HEK293 (cell line): ENCODE data around the gene HRC.
A peak's percentile ranks its signal among the peaks of the same experiment; 100 is the strongest.

ENCODE experiments used
- CTCF ChIA-PET: fragments of 350-600 bp; formaldehyde crosslinking; extraction: SDS; loops from one replicate; lab custom pipeline; 2021; ENCODE audit warnings: antibody characterized with exemption; lab: Yijun Ruan, JAX
- POLR2A ChIA-PET: fragments of 300-600 bp; formaldehyde crosslinking; extraction: SDS; loops from one replicate; lab custom pipeline; 2020; ENCODE audit warnings: antibody characterized with exemption, inconsistent platforms; lab: Yijun Ruan, JAX
- H3K27ac ChIP-seq: fragments of 200-500 bp; sonication (Bioruptor generic); 2 replicates; pipeline ENCODE4 v1.5.1; 2014; ENCODE audit warnings: low read depth, low read length, control low read depth, inconsistent platforms; ENCODE audit errors: extremely low read depth
- H3K36me3 ChIP-seq, 2 experiments: fragments of 200-500 bp in 1 of 2; sonication (Bioruptor generic) in 1 of 2; 1 replicate in 1 of 2; 2 replicates in 1 of 2; pipeline ENCODE4 v1.5.1; 2014 to 2017; ENCODE audit warnings: inconsistent platforms in 2 of 2, low read length in 2 of 2; ENCODE audit not compliant: control insufficient read depth in 2 of 2, insufficient read depth in 1 of 2
- H3K4me1 ChIP-seq: fragments of 200-500 bp; sonication (Bioruptor generic); 2 replicates; pipeline ENCODE4 v1.5.1; 2014; ENCODE audit warnings: mild to moderate bottlenecking, low read length, inconsistent platforms; ENCODE audit not compliant: control insufficient read depth, insufficient read depth
- H3K4me3 ChIP-seq: 2 replicates; pipeline ENCODE4 v1.5.1; 2011; ENCODE audit warnings: low read depth, mild to moderate bottlenecking, control low read depth, low read length, moderate library complexity
- H3K9me3 ChIP-seq: fragments of 200-500 bp; sonication (Bioruptor generic); 2 replicates; pipeline ENCODE4 v1.5.1; 2014; ENCODE audit warnings: low read depth, low read length, inconsistent platforms; ENCODE audit not compliant: control insufficient read depth, insufficient read depth
- IKZF3 ChIP-seq: fragments of 450-650 bp; IDR thresholded peaks from 2 replicates; pipeline ENCODE4 v1.5.0; 2018; ENCODE audit warnings: missing biosample characterization, mild to moderate bottlenecking, missing genetic modification characterization, moderate library complexity
- KLF1 ChIP-seq: fragments of 450-650 bp; formaldehyde crosslinking; IDR thresholded peaks from 2 replicates; pipeline ENCODE4 v1.5.1; 2016; ENCODE audit warnings: missing biosample characterization, missing genetic modification characterization
- KLF17 ChIP-seq: fragments of 450-650 bp; formaldehyde crosslinking; IDR thresholded peaks from 2 replicates; pipeline ENCODE4 v1.5.1; 2016; ENCODE audit warnings: missing biosample characterization, missing genetic modification characterization
- PRDM1 ChIP-seq: fragments of 450-650 bp; formaldehyde crosslinking; IDR thresholded peaks from 2 replicates; pipeline ENCODE4; 2016; ENCODE audit warnings: missing biosample characterization, missing genetic modification characterization
- YY2 ChIP-seq: fragments of 450-650 bp; formaldehyde crosslinking; IDR thresholded peaks from 2 replicates; pipeline ENCODE4 v1.5.1; 2016; ENCODE audit warnings: missing biosample characterization, missing genetic modification characterization
- ZBTB17 ChIP-seq: fragments of 450-650 bp; formaldehyde crosslinking; IDR thresholded peaks from 2 replicates; pipeline ENCODE4 v1.5.1; 2016; ENCODE audit warnings: missing biosample characterization, missing genetic modification characterization
- ZFP41 ChIP-seq: fragments of 450-650 bp; formaldehyde crosslinking; IDR thresholded peaks from 2 replicates; pipeline ENCODE4 v1.5.1; 2016; ENCODE audit warnings: missing biosample characterization, missing genetic modification characterization, borderline replicate concordance
- ZNF266 ChIP-seq: fragments of 450-650 bp; formaldehyde crosslinking; IDR thresholded peaks from 2 replicates; pipeline ENCODE4 v1.5.1; 2016; ENCODE audit warnings: missing biosample characterization, missing genetic modification characterization, low read depth
- ZNF292 ChIP-seq: fragments of 450-650 bp; formaldehyde crosslinking; IDR thresholded peaks from 2 replicates; pipeline ENCODE4 v1.5.1; 2016; ENCODE audit warnings: low read depth, missing biosample characterization, missing genetic modification characterization, borderline replicate concordance
- ZNF513 ChIP-seq: fragments of 450-650 bp; IDR thresholded peaks from 2 replicates; pipeline ENCODE4 v1.5.1; 2018; ENCODE audit warnings: missing biosample characterization, missing genetic modification characterization
- ZNF561 ChIP-seq: fragments of 450-650 bp; IDR thresholded peaks from 2 replicates; pipeline ENCODE4 v1.5.1; 2018; ENCODE audit warnings: missing biosample characterization, missing genetic modification characterization, borderline replicate concordance
- ZNF571 ChIP-seq: fragments of 450-650 bp; formaldehyde crosslinking; IDR thresholded peaks from 2 replicates; pipeline ENCODE4 v1.5.0; 2017; ENCODE audit warnings: missing biosample characterization, missing genetic modification characterization
- ZNF623 ChIP-seq: fragments of 450-650 bp; formaldehyde crosslinking; IDR thresholded peaks from 2 replicates; pipeline ENCODE4 v1.5.1; 2016; ENCODE audit warnings: missing biosample characterization, missing genetic modification characterization
- TF ChIP-seq, protein P1 (sequence below): fragments of 450-650 bp; formaldehyde crosslinking; IDR thresholded peaks from 2 replicates; pipeline ENCODE4 v1.5.1; 2017; ENCODE audit warnings: missing biosample characterization, missing genetic modification characterization
- TF ChIP-seq, protein P2 (sequence below): fragments of 450-650 bp; formaldehyde crosslinking; IDR thresholded peaks from 2 replicates; pipeline ENCODE4 v1.5.1; 2017; ENCODE audit warnings: missing biosample characterization, missing genetic modification characterization
- TF ChIP-seq, protein P3 (sequence below): fragments of 450-650 bp; formaldehyde crosslinking; IDR thresholded peaks from 2 replicates; pipeline ENCODE4 v1.5.1; 2016; ENCODE audit warnings: missing biosample characterization, missing genetic modification characterization, borderline replicate concordance
- TF ChIP-seq, protein P4 (sequence below): fragments of 450-650 bp; formaldehyde crosslinking; IDR thresholded peaks from 2 replicates; pipeline ENCODE4 v1.5.1; 2016; ENCODE audit warnings: missing biosample characterization, missing genetic modification characterization

The HRC gene

GRCh38 chr19:49155820-49156346, 687 bp upstream of the HRC start (continued):
- TF ChIP-seq ZFP41 (tag by site-specific recombination) (no peak), ZNF292 (tag by site-specific recombination) (no peak), ZBTB17 (no peak), KLF17 (tag by site-specific recombination) (0 out of 2 replicates have a peak, but pooled peaks have one; percentile 23), ZNF623 (no peak), KLF1 (tag by site-specific recombination) (0 out of 2 replicates have a peak, but pooled peaks have one; percentile 8), ZNF571 (tag by site-specific recombination) (no peak), ZNF266 (tag by site-specific recombination) (no peak), IKZF3 (no peak), ZNF561 (tag by site-specific recombination) (no peak), YY2 (tag by site-specific recombination) (no peak)
- TF ChIP-seq, protein P1, sequence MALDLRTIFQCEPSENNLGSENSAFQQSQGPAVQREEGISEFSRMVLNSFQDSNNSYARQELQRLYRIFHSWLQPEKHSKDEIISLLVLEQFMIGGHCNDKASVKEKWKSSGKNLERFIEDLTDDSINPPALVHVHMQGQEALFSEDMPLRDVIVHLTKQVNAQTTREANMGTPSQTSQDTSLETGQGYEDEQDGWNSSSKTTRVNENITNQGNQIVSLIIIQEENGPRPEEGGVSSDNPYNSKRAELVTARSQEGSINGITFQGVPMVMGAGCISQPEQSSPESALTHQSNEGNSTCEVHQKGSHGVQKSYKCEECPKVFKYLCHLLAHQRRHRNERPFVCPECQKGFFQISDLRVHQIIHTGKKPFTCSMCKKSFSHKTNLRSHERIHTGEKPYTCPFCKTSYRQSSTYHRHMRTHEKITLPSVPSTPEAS (tag by site-specific recombination): no peak
- TF ChIP-seq, protein P2, sequence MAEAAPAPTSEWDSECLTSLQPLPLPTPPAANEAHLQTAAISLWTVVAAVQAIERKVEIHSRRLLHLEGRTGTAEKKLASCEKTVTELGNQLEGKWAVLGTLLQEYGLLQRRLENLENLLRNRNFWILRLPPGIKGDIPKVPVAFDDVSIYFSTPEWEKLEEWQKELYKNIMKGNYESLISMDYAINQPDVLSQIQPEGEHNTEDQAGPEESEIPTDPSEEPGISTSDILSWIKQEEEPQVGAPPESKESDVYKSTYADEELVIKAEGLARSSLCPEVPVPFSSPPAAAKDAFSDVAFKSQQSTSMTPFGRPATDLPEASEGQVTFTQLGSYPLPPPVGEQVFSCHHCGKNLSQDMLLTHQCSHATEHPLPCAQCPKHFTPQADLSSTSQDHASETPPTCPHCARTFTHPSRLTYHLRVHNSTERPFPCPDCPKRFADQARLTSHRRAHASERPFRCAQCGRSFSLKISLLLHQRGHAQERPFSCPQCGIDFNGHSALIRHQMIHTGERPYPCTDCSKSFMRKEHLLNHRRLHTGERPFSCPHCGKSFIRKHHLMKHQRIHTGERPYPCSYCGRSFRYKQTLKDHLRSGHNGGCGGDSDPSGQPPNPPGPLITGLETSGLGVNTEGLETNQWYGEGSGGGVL (tag by site-specific recombination): peak; percentile 85
- TF ChIP-seq, protein P3, sequence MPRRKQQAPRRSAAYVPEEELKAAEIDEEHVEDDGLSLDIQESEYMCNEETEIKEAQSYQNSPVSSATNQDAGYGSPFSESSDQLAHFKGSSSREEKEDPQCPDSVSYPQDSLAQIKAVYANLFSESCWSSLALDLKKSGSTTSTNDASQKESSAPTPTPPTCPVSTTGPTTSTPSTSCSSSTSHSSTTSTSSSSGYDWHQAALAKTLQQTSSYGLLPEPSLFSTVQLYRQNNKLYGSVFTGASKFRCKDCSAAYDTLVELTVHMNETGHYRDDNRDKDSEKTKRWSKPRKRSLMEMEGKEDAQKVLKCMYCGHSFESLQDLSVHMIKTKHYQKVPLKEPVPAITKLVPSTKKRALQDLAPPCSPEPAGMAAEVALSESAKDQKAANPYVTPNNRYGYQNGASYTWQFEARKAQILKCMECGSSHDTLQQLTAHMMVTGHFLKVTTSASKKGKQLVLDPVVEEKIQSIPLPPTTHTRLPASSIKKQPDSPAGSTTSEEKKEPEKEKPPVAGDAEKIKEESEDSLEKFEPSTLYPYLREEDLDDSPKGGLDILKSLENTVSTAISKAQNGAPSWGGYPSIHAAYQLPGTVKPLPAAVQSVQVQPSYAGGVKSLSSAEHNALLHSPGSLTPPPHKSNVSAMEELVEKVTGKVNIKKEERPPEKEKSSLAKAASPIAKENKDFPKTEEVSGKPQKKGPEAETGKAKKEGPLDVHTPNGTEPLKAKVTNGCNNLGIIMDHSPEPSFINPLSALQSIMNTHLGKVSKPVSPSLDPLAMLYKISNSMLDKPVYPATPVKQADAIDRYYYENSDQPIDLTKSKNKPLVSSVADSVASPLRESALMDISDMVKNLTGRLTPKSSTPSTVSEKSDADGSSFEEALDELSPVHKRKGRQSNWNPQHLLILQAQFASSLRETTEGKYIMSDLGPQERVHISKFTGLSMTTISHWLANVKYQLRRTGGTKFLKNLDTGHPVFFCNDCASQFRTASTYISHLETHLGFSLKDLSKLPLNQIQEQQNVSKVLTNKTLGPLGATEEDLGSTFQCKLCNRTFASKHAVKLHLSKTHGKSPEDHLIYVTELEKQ (tag by site-specific recombination): no peak
- TF ChIP-seq, protein P4, sequence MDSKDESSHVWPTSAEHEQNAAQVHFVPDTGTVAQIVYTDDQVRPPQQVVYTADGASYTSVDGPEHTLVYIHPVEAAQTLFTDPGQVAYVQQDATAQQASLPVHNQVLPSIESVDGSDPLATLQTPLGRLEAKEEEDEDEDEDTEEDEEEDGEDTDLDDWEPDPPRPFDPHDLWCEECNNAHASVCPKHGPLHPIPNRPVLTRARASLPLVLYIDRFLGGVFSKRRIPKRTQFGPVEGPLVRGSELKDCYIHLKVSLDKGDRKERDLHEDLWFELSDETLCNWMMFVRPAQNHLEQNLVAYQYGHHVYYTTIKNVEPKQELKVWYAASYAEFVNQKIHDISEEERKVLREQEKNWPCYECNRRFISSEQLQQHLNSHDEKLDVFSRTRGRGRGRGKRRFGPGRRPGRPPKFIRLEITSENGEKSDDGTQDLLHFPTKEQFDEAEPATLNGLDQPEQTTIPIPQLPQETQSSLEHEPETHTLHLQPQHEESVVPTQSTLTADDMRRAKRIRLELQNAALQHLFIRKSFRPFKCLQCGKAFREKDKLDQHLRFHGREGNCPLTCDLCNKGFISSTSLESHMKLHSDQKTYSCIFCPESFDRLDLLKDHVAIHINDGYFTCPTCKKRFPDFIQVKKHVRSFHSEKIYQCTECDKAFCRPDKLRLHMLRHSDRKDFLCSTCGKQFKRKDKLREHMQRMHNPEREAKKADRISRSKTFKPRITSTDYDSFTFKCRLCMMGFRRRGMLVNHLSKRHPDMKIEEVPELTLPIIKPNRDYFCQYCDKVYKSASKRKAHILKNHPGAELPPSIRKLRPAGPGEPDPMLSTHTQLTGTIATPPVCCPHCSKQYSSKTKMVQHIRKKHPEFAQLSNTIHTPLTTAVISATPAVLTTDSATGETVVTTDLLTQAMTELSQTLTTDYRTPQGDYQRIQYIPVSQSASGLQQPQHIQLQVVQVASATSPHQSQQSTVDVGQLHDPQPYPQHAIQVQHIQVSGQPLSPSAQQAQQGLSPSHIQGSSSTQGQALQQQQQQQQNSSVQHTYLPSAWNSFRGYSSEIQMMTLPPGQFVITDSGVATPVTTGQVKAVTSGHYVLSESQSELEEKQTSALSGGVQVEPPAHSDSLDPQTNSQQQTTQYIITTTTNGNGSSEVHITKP (tag by site-specific recombination): peak; percentile 86

- peaks cover 7% of the 10 kb centered on the region for H3K4me1 ChIP-seq
- POLR2A ChIA-PET: no interaction called here
- TF ChIP-seq ZNF513 (tag by site-specific recombination): peak; percentile 99
- TF ChIP-seq PRDM1 (tag by site-specific recombination): no peak
- TF ChIP-seq, all 188 proteins: peak for 1
- H3K9me3 ChIP-seq: no peaks in the 10 kb centered on the region
- no peak overlapping the region for H3K27ac ChIP-seq
- CTCF ChIA-PET: no interaction called here
- no peaks in the 10 kb centered on the region for H3K36me3 ChIP-seq
- H3K4me3 ChIP-seq: no peak overlapping the region
Measured at GRCh38 chr19:49154279-49154678, 917 bp downstream of the HRC start.
